PC-3 (cell line): Measurements from ENCODE around the gene NUAK1.

Experiments used
- EZH2 ChIP-seq: fragments of 300-600 bp; sonication (generic); IDR thresholded peaks from one replicate; pipeline ENCODE4 v1.6.1; 2017; ENCODE audit warnings: antibody characterized with exemption, mild to moderate bottlenecking, low read length; ENCODE audit not compliant: unreplicated experiment
- EZH2phosphoT487 ChIP-seq: fragments of 300-600 bp; sonication (generic); IDR thresholded peaks from 2 replicates; pipeline ENCODE4 v1.6.1; 2018; ENCODE audit warnings: mild to moderate bottlenecking, antibody characterized with exemption, low read length, borderline replicate concordance
- TF ChIP-seq, protein P1 (sequence below): fragments of 300-600 bp; sonication (generic); conservative IDR thresholded peaks from 2 replicates; pipeline ENCODE4 v1.5.1; 2017; ENCODE audit warnings: antibody characterized with exemption, low read depth, mild to moderate bottlenecking, low read length

DNA sequence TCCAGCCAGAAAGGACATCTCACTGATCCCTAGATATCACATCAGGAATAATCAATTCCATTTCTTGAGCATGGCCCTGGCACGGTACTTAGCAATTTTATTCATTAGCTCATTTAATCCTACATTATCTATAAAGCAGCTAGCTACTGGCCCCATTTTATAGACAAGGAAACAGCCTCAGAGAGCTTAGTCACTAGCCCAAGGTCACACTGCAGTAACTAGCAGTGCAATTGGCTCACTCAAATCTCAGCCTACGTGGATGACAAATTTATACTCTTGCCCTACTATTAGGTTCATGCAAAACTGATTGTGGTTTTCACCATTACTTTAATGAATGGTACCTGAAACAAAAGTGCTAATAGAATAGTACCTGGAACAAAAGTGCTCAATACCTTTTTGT, 41.7 kb downstream of the NUAK1 start:
- TF ChIP-seq, protein P1, sequence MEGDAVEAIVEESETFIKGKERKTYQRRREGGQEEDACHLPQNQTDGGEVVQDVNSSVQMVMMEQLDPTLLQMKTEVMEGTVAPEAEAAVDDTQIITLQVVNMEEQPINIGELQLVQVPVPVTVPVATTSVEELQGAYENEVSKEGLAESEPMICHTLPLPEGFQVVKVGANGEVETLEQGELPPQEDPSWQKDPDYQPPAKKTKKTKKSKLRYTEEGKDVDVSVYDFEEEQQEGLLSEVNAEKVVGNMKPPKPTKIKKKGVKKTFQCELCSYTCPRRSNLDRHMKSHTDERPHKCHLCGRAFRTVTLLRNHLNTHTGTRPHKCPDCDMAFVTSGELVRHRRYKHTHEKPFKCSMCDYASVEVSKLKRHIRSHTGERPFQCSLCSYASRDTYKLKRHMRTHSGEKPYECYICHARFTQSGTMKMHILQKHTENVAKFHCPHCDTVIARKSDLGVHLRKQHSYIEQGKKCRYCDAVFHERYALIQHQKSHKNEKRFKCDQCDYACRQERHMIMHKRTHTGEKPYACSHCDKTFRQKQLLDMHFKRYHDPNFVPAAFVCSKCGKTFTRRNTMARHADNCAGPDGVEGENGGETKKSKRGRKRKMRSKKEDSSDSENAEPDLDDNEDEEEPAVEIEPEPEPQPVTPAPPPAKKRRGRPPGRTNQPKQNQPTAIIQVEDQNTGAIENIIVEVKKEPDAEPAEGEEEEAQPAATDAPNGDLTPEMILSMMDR, result no peak
- TF ChIP-seq EZH2 (no peak), EZH2phosphoT487 (no peak)
